GM12801 (cell line): Measurements from ENCODE around the gene SLC24A3.

Experiments used
- TF ChIP-seq, protein P1 (sequence below): IDR thresholded peaks from one replicate; pipeline ENCODE4 v1.5.1; 2011; ENCODE audit warnings: control low read depth; ENCODE audit not compliant: insufficient read length; ENCODE audit errors: extremely low read depth

The SLC24A3 gene

GRCh38 chr20:19265646-19266374 is 53.4 kb downstream of the SLC24A3 start:
- TF ChIP-seq, protein P1, sequence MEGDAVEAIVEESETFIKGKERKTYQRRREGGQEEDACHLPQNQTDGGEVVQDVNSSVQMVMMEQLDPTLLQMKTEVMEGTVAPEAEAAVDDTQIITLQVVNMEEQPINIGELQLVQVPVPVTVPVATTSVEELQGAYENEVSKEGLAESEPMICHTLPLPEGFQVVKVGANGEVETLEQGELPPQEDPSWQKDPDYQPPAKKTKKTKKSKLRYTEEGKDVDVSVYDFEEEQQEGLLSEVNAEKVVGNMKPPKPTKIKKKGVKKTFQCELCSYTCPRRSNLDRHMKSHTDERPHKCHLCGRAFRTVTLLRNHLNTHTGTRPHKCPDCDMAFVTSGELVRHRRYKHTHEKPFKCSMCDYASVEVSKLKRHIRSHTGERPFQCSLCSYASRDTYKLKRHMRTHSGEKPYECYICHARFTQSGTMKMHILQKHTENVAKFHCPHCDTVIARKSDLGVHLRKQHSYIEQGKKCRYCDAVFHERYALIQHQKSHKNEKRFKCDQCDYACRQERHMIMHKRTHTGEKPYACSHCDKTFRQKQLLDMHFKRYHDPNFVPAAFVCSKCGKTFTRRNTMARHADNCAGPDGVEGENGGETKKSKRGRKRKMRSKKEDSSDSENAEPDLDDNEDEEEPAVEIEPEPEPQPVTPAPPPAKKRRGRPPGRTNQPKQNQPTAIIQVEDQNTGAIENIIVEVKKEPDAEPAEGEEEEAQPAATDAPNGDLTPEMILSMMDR = no peak

GRCh38 chr20:19268426-19268825 is 56.0 kb downstream of the SLC24A3 start:
- TF ChIP-seq, protein P1 = no peak

DNA sequence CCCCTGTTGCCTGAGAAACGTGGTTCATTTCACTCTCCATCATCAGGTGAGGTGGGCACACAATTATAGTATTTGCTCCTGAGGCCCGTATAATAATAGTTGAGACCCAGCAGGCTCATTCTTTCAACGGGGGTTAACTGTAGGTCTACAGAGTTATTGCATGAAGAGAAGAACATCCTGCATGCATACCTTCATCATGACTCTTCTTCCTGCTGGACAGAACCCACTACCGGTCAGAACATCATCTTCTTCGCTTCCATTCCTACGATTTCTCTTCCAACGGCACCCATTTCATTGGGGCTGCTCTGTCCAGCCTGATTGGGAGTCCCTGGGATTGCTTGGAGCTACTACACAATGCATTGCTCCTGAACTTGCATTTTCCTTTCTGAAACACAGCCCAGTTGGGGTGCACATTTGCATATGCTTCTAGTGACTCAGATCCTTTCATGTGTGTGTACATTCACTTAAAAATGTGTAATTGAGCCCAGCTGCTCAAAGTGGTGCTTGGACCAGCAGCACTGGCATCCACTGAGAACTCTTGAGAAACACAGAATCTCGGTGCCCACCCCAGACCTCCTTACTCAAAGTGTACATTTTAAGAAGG is 57.4 kb downstream of the SLC24A3 start:
- TF ChIP-seq, protein P1 = no peak

GRCh38 chr20:19271879-19272651 is 59.6 kb downstream of the SLC24A3 start:
- TF ChIP-seq, protein P1 = no peak

DNA sequence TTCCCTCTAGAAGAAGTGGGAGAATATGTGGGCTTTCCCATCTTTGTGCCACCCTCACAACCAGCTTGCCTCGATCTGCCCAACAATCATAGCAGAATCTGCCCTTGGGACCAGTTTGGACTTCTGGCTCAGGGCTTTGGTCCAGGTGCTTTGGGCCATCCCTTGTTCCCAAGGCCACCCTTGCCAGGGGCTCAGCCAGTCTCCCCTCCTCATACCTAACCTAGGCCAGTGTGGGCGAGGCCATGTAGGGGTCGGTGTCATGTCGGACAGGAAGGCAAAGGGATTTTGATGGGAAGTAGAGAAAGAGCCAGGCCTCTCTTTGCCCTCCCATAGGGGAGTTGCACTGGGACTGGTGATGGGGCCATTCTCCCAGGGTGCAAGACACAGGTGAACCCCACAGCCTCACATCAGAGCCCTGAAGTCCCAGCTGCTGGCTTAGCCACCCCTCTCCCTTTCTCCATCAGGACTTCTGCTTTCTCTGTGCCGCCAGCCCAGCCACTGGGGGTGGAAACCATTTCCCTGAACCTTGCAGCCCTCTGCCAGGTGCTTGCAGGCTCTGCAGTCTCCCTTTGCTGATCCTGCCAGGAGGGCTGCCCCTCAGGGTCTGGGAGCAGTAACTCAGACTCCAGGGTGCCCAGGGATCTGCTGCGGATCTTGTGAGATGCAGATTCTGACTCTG is 60.7 kb downstream of the SLC24A3 start:
- TF ChIP-seq, protein P1 = no peak

- TF ChIP-seq, protein P1 = no peak
Measured at GRCh38 chr20:19274001-19274400, 61.6 kb downstream of the SLC24A3 start.

GRCh38 chr20:19274412-19275015 is 62.1 kb downstream of the SLC24A3 start:
- TF ChIP-seq, protein P1 = no peak
